Mesenchymal stem cell (in vitro differentiated cells and primary cell): ENCODE data around the gene KLHL29.
A peak's percentile ranks its signal among the peaks of the same experiment; 100 is the strongest.

Experiments used
- DNase-seq: peaks from one replicate; pipeline ENCODE4 v3.0.0-alpha.2; 2013
- H2AFZ ChIP-seq: one replicate; pipeline ENCODE4 v1.6.1; 2013; ENCODE audit warnings: low read depth, mild to moderate bottlenecking, control low read depth, inconsistent platforms, low read length, moderate library complexity
- H2AK5ac ChIP-seq: 2 replicates; pipeline ENCODE4 v1.6.1; 2013; ENCODE audit warnings: low read length, moderate library complexity, mild to moderate bottlenecking, inconsistent platforms; ENCODE audit not compliant: severe bottlenecking
- H2BK120ac ChIP-seq: one replicate; pipeline ENCODE4 v1.6.1; 2013; ENCODE audit warnings: low read depth, mild to moderate bottlenecking, inconsistent platforms, low read length, moderate library complexity
- H2BK12ac ChIP-seq, 2 experiments: one replicate each; pipeline ENCODE4 v1.6.1; 2013; ENCODE audit warnings: inconsistent platforms in 2 of 2, low read length in 2 of 2, mild to moderate bottlenecking in 2 of 2, moderate library complexity in 2 of 2, control low read depth in 1 of 2
- H2BK15ac ChIP-seq: one replicate; pipeline ENCODE4 v1.6.1; 2013; ENCODE audit warnings: mild to moderate bottlenecking, low read depth, inconsistent platforms; ENCODE audit not compliant: poor library complexity, severe bottlenecking
- H2BK5ac ChIP-seq: 2 replicates; pipeline ENCODE4 v1.6.1; 2013; ENCODE audit warnings: low read depth, mild to moderate bottlenecking, low read length, control low read depth, inconsistent platforms; ENCODE audit not compliant: poor library complexity, severe bottlenecking
- H3K14ac ChIP-seq, 2 experiments: one replicate each; pipeline ENCODE4 v1.6.1; 2013; ENCODE audit warnings: inconsistent platforms in 2 of 2, low read length in 2 of 2, control low read depth in 1 of 2, mild to moderate bottlenecking in 1 of 2, moderate library complexity in 1 of 2
- H3K18ac ChIP-seq, 2 experiments: one replicate each; pipeline ENCODE4 v1.6.1; 2013; ENCODE audit warnings: inconsistent platforms in 2 of 2, low read length in 2 of 2, control low read depth in 1 of 2, low read depth in 1 of 2, mild to moderate bottlenecking in 1 of 2
- H3K23ac ChIP-seq, 2 experiments: one replicate each; pipeline ENCODE4 v1.6.1; 2013; ENCODE audit warnings: inconsistent platforms in 2 of 2, low read length in 2 of 2, mild to moderate bottlenecking in 2 of 2, moderate library complexity in 2 of 2, control low read depth in 1 of 2
- H3K27ac ChIP-seq: 2 replicates; pipeline ENCODE4 v1.5.1; 2013; ENCODE audit warnings: mild to moderate bottlenecking, moderate library complexity, low read length, control low read depth, inconsistent platforms; ENCODE audit not compliant: poor library complexity, severe bottlenecking
- H3K27me3 ChIP-seq, 2 experiments: 2 replicates each; pipeline versions ENCODE4 v1.6.1 to v1.7.0; 2013; ENCODE audit warnings: low read length in 2 of 2, mild to moderate bottlenecking in 2 of 2, moderate library complexity in 2 of 2, control low read depth in 1 of 2, inconsistent platforms in 1 of 2; ENCODE audit not compliant: control insufficient read depth in 1 of 2, insufficient read depth in 1 of 2
- H3K36me3 ChIP-seq, 2 experiments: 2 replicates each; pipeline versions ENCODE4 v1.6.1 to v1.7.0; 2013; ENCODE audit warnings: low read length in 2 of 2, control low read depth in 1 of 2, inconsistent platforms in 1 of 2, low read depth in 1 of 2, mild to moderate bottlenecking in 1 of 2; ENCODE audit not compliant: insufficient read depth in 2 of 2, control insufficient read depth in 1 of 2
- H3K4ac ChIP-seq, 2 experiments: one replicate each; pipeline ENCODE4 v1.6.1; 2013; ENCODE audit warnings: inconsistent platforms in 2 of 2, low read length in 2 of 2, mild to moderate bottlenecking in 2 of 2, moderate library complexity in 2 of 2, control low read depth in 1 of 2, low read depth in 1 of 2
- H3K4me1 ChIP-seq: 2 replicates; pipeline ENCODE4 v1.6.1; 2013; ENCODE audit warnings: low read depth, low read length, control low read depth; ENCODE audit not compliant: control insufficient read depth, insufficient read depth
- H3K4me2 ChIP-seq: 2 replicates; pipeline ENCODE4 v1.6.1; 2013; ENCODE audit warnings: low read length, mild to moderate bottlenecking, inconsistent platforms; ENCODE audit not compliant: poor library complexity, severe bottlenecking
- H3K4me3 ChIP-seq, 2 experiments: 2 replicates each; pipeline versions ENCODE4 v1.5.1 to v1.7.0; 2013; ENCODE audit warnings: low read length in 2 of 2, mild to moderate bottlenecking in 2 of 2, control low read depth in 1 of 2, low read depth in 1 of 2; ENCODE audit not compliant: insufficient read depth in 1 of 2
- H3K79me1 ChIP-seq: replicated peaks from 2 replicates; pipeline ENCODE4 v1.6.1; 2013; ENCODE audit warnings: mild to moderate bottlenecking, control low read depth, low read length, inconsistent platforms; ENCODE audit not compliant: poor library complexity, severe bottlenecking
- H3K9ac ChIP-seq: 2 replicates; pipeline ENCODE4 v1.7.0; 2013; ENCODE audit warnings: mild to moderate bottlenecking, low read length, moderate library complexity
- H3K9me3 ChIP-seq: 2 replicates; pipeline ENCODE4 v1.7.0; 2013; ENCODE audit warnings: mild to moderate bottlenecking, low read length; ENCODE audit not compliant: control insufficient read depth
- H4K8ac ChIP-seq: one replicate; pipeline ENCODE4 v1.6.1; 2013; ENCODE audit warnings: inconsistent platforms, mild to moderate bottlenecking, low read length, moderate library complexity
- H4K91ac ChIP-seq: one replicate; pipeline ENCODE4 v1.6.1; 2013; ENCODE audit warnings: mild to moderate bottlenecking, low read length, inconsistent platforms
- WGBS: methylation state at CpG from one replicate; pipeline ENCODE4 v1.1.7; 2013; ENCODE audit warnings: mixed read lengths; 5-methylcytosine and 5-hydroxymethylcytosine counted together

The KLHL29 gene

DNA sequence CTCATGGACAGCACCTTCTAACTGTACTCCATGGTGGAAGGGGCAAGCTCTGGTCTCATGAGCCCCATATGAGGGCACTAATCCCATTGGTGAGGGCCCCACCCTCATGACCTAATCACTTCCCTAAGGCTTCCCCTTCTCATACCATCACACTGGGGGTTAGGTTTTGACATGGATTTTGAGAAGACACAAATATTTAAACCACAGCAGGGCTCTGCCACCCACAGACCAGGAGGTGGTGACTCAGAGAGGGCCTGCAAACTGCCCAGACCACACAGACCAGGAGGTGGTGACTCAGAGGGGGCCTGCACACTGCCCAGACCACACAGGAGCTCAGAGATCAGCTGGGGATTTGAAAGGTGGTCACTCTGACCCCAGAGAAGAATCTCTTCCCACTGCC, 222.0 kb downstream of the KLHL29 start:
- peak; percentile 78 for DNase-seq

GRCh38 chr2:23607925-23608324, 222.9 kb downstream of the KLHL29 start:
- Histone ChIP-seq H2AK5ac (no peak overlapping the region), H3K14ac (no peak overlapping the region), H3K4me3 (no peak overlapping the region), H2BK12ac (no peak overlapping the region), H3K27me3 (no peaks in the 10 kb centered on the region), H3K79me1 (peaks cover 7% of the 10 kb centered on the region), H3K9me3 (peaks cover 24% of the 10 kb centered on the region), H3K9ac (no peak overlapping the region), H2BK5ac (no peak overlapping the region), H4K8ac (no peak overlapping the region), H2BK120ac (no peak overlapping the region), H3K4me1 (peaks cover 7% of the 10 kb centered on the region), H3K4me2 (no peak overlapping the region), H2AFZ (no peak overlapping the region), H3K4ac (no peak overlapping the region), H4K91ac (no peak overlapping the region), H3K18ac (no peak overlapping the region), H2BK15ac (no peak overlapping the region), H3K27ac (no peak overlapping the region), H3K36me3 (peaks cover 0 to 3% of the 10 kb centered on the region in 2 experiments), H3K23ac (no peak overlapping the region)
- DNase-seq = no peak
- no CpG with 5 or more reads among the region's 3 CpGs for WGBS

More for the DNA sequence above, 222.0 kb downstream of the KLHL29 start:
- peaks cover 7% of the 10 kb centered on the region for H3K79me1 ChIP-seq
- no peak overlapping the region for H3K4ac ChIP-seq
- no peak overlapping the region for H3K14ac ChIP-seq
- H3K36me3 ChIP-seq = peaks cover 0 to 3% of the 10 kb centered on the region in 2 experiments
- no peak overlapping the region for H4K91ac ChIP-seq
- no peak overlapping the region for H3K9ac ChIP-seq
- H2AK5ac ChIP-seq = no peak overlapping the region
- H3K27ac ChIP-seq = no peak overlapping the region
- H3K4me3 ChIP-seq = peak overlapping the region in 1 of 2 experiments; percentile 22
- H3K4me1 ChIP-seq = peaks cover 17% of the 10 kb centered on the region
- H2BK15ac ChIP-seq = no peak overlapping the region
- H3K9me3 ChIP-seq = peaks cover 14% of the 10 kb centered on the region
- H2AFZ ChIP-seq = no peak overlapping the region
- no peak overlapping the region for H3K18ac ChIP-seq
- no peak overlapping the region for H2BK12ac ChIP-seq
- no peak overlapping the region for H2BK120ac ChIP-seq
- no peak overlapping the region for H2BK5ac ChIP-seq
- no peaks in the 10 kb centered on the region for H3K27me3 ChIP-seq
- H3K23ac ChIP-seq = no peak overlapping the region
- no peak overlapping the region for H3K4me2 ChIP-seq
- no peak overlapping the region for H4K8ac ChIP-seq

DNA sequence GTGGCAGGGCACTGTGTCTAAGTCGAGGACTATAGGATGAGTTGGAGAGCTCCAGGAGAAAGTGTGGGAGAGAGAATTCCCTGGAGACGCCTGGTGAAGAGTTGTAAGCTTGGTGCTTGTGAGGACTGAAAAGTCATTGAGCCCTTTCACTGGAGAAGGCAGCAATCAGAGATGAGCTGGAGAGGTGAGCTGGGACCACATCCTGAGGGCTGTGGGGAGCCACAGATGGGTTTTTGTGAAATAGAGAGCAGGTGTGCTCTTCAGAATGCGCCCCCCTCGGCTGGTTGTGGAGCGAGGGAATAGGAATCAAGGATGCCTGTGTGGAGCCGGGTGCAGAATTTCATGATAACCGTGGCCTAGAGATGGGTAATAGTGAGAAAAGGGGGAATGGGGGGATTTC, 224.3 kb downstream of the KLHL29 start:
- Histone ChIP-seq H3K23ac (no peak overlapping the region), H3K14ac (no peak overlapping the region), H2AFZ (no peak overlapping the region), H4K91ac (no peak overlapping the region), H2BK15ac (no peak overlapping the region), H3K18ac (no peak overlapping the region), H2AK5ac (no peak overlapping the region), H3K9me3 (peaks cover 24% of the 10 kb centered on the region), H2BK120ac (no peak overlapping the region), H3K27ac (no peak overlapping the region), H3K27me3 (no peaks in the 10 kb centered on the region), H3K4me2 (no peak overlapping the region), H2BK12ac (no peak overlapping the region), H3K4ac (no peak overlapping the region), H2BK5ac (no peak overlapping the region), H3K36me3 (peaks cover 0 to 3% of the 10 kb centered on the region in 2 experiments), H4K8ac (no peak overlapping the region), H3K79me1 (peaks cover 7% of the 10 kb centered on the region), H3K9ac (no peak overlapping the region), H3K4me1 (peaks cover 2% of the 10 kb centered on the region), H3K4me3 (no peak overlapping the region)
- WGBS = 93% methylated on average over 6 of the region's 7 CpGs
- no peak for DNase-seq

DNA sequence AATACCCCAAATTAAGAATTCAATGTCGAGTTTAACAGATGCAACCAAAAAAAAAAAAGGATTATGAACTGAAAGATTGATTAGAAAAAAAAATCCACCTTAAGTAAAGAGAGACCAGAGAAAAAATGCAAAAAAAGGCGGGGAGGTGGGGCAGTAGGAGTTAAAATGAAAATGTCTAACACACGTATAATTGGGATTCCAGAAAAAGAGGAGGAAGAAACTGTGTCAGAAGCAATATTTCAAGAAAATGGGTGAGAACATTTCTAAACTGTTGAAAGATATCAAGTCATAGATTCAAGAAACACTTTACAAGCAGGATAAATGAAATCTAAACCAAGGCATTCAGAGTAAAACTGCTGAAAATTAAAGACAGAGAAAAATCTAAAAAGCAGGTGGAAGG, 226.9 kb downstream of the KLHL29 start:
- H3K4me1 ChIP-seq = peaks cover 7% of the 10 kb centered on the region
- H3K9ac ChIP-seq = no peak overlapping the region
- peaks cover 0 to 3% of the 10 kb centered on the region in 2 experiments for H3K36me3 ChIP-seq
- peaks cover 16% of the 10 kb centered on the region for H3K9me3 ChIP-seq
- H2BK5ac ChIP-seq = no peak overlapping the region
- no peak overlapping the region for H3K4ac ChIP-seq
- H2AFZ ChIP-seq = no peak overlapping the region
- no peak overlapping the region for H2BK15ac ChIP-seq
- H3K18ac ChIP-seq = no peak overlapping the region
- H2BK120ac ChIP-seq = no peak overlapping the region
- no peaks in the 10 kb centered on the region for H3K27me3 ChIP-seq
- H3K14ac ChIP-seq = no peak overlapping the region
- H3K23ac ChIP-seq = no peak overlapping the region
- H3K79me1 ChIP-seq = peaks cover 2% of the 10 kb centered on the region
- no peak overlapping the region for H2BK12ac ChIP-seq
- H3K4me3 ChIP-seq = no peak overlapping the region
- 96% methylated on average over 2 of the region's 3 CpGs for WGBS
- H4K8ac ChIP-seq = no peak overlapping the region
- H4K91ac ChIP-seq = no peak overlapping the region
- H3K4me2 ChIP-seq = no peak overlapping the region
- no peak overlapping the region for H3K27ac ChIP-seq
- no peak overlapping the region for H2AK5ac ChIP-seq
- no peak for DNase-seq
